ENCODE data around the gene P2RX7. TPM values are rescaled to one million over a fixed set of nuclear protein-coding genes. Genes with fewer than 3 reads are reported as not detected.

The P2RX7 gene
- total RNA-seq, 1 experiment from 2014 or later, result 0.17 TPM

GRCh38 chr12:121120323-121120722 is 12.4 kb upstream of the P2RX7 start:
- H3K27me3 ChIP-seq (replicated peaks; ENCODE audit: insufficient read depth, low read depth, low read length, poor library complexity), result no peaks in the 10 kb centered on the region
- H3K36me3 ChIP-seq (ENCODE audit: insufficient read depth, low read length, poor library complexity, severe bottlenecking), result no peaks in the 10 kb centered on the region
- no peak overlapping the region for H3K27ac ChIP-seq (ENCODE audit: low read depth, low read length, poor library complexity, severe bottlenecking)
- no peaks in the 10 kb centered on the region for H3K9me3 ChIP-seq (ENCODE audit: low read depth, low read length, poor library complexity, severe bottlenecking)
- no TSS peak for BruUV-seq (replicated peaks)
- no peak overlapping the region for H3K4me3 ChIP-seq (ENCODE audit: low read depth, low read length, poor library complexity, severe bottlenecking)
- POLR2A ChIA-PET (ENCODE audit: low non-redundant PET), result no interaction called here
- TF ChIP-seq EZH2 (IDR thresholded peaks at IDR 0.05; ENCODE audit: borderline replicate concordance, low read depth, low read length, poor library complexity, severe bottlenecking), result no peak
- TF ChIP-seq CTCF (conservative IDR thresholded peaks at IDR 0.05; ENCODE audit: low read depth, low read length), result no peak
- intact Hi-C loops (cut with micrococcal nuclease; ENCODE audit: unreplicated experiment), result no loop called here
- no peaks in the 10 kb centered on the region for H3K4me1 ChIP-seq (ENCODE audit: insufficient read depth, low read length, poor library complexity, severe bottlenecking)
- DNase-seq (ENCODE audit: low spot score), result no peak
- CTCF ChIA-PET, result no interaction called here

- intact Hi-C loops (cut with micrococcal nuclease; ENCODE audit: unreplicated experiment), result no loop called here
- H3K4me3 ChIP-seq (ENCODE audit: low read depth, low read length, poor library complexity, severe bottlenecking), result no peak overlapping the region
- no peaks in the 10 kb centered on the region for H3K27me3 ChIP-seq (replicated peaks; ENCODE audit: insufficient read depth, low read depth, low read length, poor library complexity)
- TF ChIP-seq EZH2 (IDR thresholded peaks at IDR 0.05; ENCODE audit: borderline replicate concordance, low read depth, low read length, poor library complexity, severe bottlenecking) (no peak), CTCF (conservative IDR thresholded peaks at IDR 0.05; ENCODE audit: low read depth, low read length) (no peak)
- no peaks in the 10 kb centered on the region for H3K9me3 ChIP-seq (ENCODE audit: low read depth, low read length, poor library complexity, severe bottlenecking)
- no peak overlapping the region for H3K27ac ChIP-seq (ENCODE audit: low read depth, low read length, poor library complexity, severe bottlenecking)
- BruUV-seq (replicated peaks), result no TSS peak
- POLR2A ChIA-PET (ENCODE audit: low non-redundant PET), result no interaction called here
- no peaks in the 10 kb centered on the region for H3K36me3 ChIP-seq (ENCODE audit: insufficient read depth, low read length, poor library complexity, severe bottlenecking)
- DNase-seq (ENCODE audit: low spot score), result no peak
- CTCF ChIA-PET, result no interaction called here
- H3K4me1 ChIP-seq (ENCODE audit: insufficient read depth, low read length, poor library complexity, severe bottlenecking), result no peaks in the 10 kb centered on the region
Measured at GRCh38 chr12:121120989-121121755, 11.5 kb upstream of the P2RX7 start.

GRCh38 chr12:121121805-121122204 is 10.9 kb upstream of the P2RX7 start:
- no TSS peak for BruUV-seq (replicated peaks)
- intact Hi-C loops (cut with micrococcal nuclease; ENCODE audit: unreplicated experiment), result no loop called here
- no peak overlapping the region for H3K27ac ChIP-seq (ENCODE audit: low read depth, low read length, poor library complexity, severe bottlenecking)
- H3K27me3 ChIP-seq (replicated peaks; ENCODE audit: insufficient read depth, low read depth, low read length, poor library complexity), result no peaks in the 10 kb centered on the region
- no peaks in the 10 kb centered on the region for H3K36me3 ChIP-seq (ENCODE audit: insufficient read depth, low read length, poor library complexity, severe bottlenecking)
- H3K4me3 ChIP-seq (ENCODE audit: low read depth, low read length, poor library complexity, severe bottlenecking), result no peak overlapping the region
- no peaks in the 10 kb centered on the region for H3K4me1 ChIP-seq (ENCODE audit: insufficient read depth, low read length, poor library complexity, severe bottlenecking)
- H3K9me3 ChIP-seq (ENCODE audit: low read depth, low read length, poor library complexity, severe bottlenecking), result no peaks in the 10 kb centered on the region
- no peak for DNase-seq (ENCODE audit: low spot score)
- ChIA-PET CTCF (no interaction called here), POLR2A (ENCODE audit: low non-redundant PET) (no interaction called here)
- no peak for TF ChIP-seq CTCF (conservative IDR thresholded peaks at IDR 0.05; ENCODE audit: low read depth, low read length)
- no peak for TF ChIP-seq EZH2 (IDR thresholded peaks at IDR 0.05; ENCODE audit: borderline replicate concordance, low read depth, low read length, poor library complexity, severe bottlenecking)

Data from A673 (cell line).